OCI-LY3 (cell line): ENCODE measurements around the gene TBCB.

Source experiments
- H2AFZ ChIP-seq: fragments of 200-600, 300-600 bp; shearing (Covaris generic); 2 replicates; pipeline ENCODE4 v1.6.0; 2014; ENCODE audit warnings: antibody characterized with exemption, low read depth, low read length
- H3K27ac ChIP-seq: fragments of 200-600, 300-600 bp; sonication (generic); 2 replicates; pipeline ENCODE4 v1.5.1; 2014; ENCODE audit warnings: mild to moderate bottlenecking, low read length, moderate library complexity, mixed read lengths
- H3K27me3 ChIP-seq: fragments of 200-600, 300-600 bp; sonication (generic); 2 replicates; pipeline ENCODE4 v1.6.1; 2014; ENCODE audit warnings: low read depth, low read length, mixed read lengths
- H3K36me3 ChIP-seq: fragments of 200-600, 300-600 bp; sonication (generic); replicated peaks from 2 replicates; pipeline ENCODE3; 2014; ENCODE audit warnings: low read depth, low read length, mixed read lengths
- H3K4me1 ChIP-seq: fragments of 300-600, 200-600 bp; sonication (generic); 2 replicates; pipeline ENCODE4 v1.6.1; 2014; ENCODE audit warnings: low read length, mixed read lengths
- H3K4me2 ChIP-seq: fragments of 200-600, 300-600 bp; sonication (generic); 2 replicates; pipeline ENCODE4 v1.6.1; 2014; ENCODE audit warnings: low read length, mixed read lengths
- H3K4me3 ChIP-seq: fragments of 300-600, 200-600 bp; sonication (generic); 2 replicates; pipeline ENCODE4 v1.5.1; 2014; ENCODE audit warnings: antibody characterized with exemption, mild to moderate bottlenecking, low read length, moderate library complexity
- H3K79me2 ChIP-seq: fragments of 300-600, 200-600 bp; shearing (Covaris generic); 2 replicates; pipeline ENCODE4 v1.6.1; 2014; ENCODE audit warnings: mild to moderate bottlenecking, low read length, mixed read lengths
- H3K9ac ChIP-seq: fragments of 300-600, 200-600 bp; shearing (Covaris generic); 2 replicates; pipeline ENCODE4 v1.6.0; 2014; ENCODE audit warnings: mild to moderate bottlenecking, low read length, moderate library complexity
- H3K9me3 ChIP-seq: fragments of 200-600, 300-600 bp; shearing (Covaris generic); 2 replicates; pipeline ENCODE4 v1.6.1; 2014; ENCODE audit warnings: low read length, mixed read lengths; ENCODE audit not compliant: insufficient read depth
- H4K20me1 ChIP-seq: fragments of 200-600, 300-600 bp; sonication (generic); 2 replicates; pipeline ENCODE4 v1.6.1; 2016; ENCODE audit warnings: low read length, mixed read lengths; ENCODE audit not compliant: insufficient read depth
- EZH2phosphoT487 ChIP-seq: fragments of 200-600 bp; shearing (Covaris generic); IDR thresholded peaks from 2 replicates; pipeline ENCODE4 v1.6.1; 2018; ENCODE audit warnings: antibody characterized with exemption, mixed run types, low read depth
- TF ChIP-seq, protein P1 (sequence below): fragments of 200-600, 300-600 bp; sonication (generic); IDR thresholded peaks from 2 replicates; pipeline ENCODE4 v1.5.1; 2014; ENCODE audit warnings: antibody characterized with exemption, low read length, low read depth

TBCB gene

GRCh38 chr19:36103040-36103626, 12.1 kb upstream of the TBCB start:
- H3K27me3 ChIP-seq: no peaks in the 10 kb centered on the region
- no peaks in the 10 kb centered on the region for H3K4me1 ChIP-seq
- H2AFZ ChIP-seq: no peak overlapping the region
- no peak overlapping the region for H3K4me2 ChIP-seq
- H3K27ac ChIP-seq: no peak overlapping the region
- H3K9me3 ChIP-seq: no peaks in the 10 kb centered on the region
- no peak overlapping the region for H3K4me3 ChIP-seq
- no peaks in the 10 kb centered on the region for H3K79me2 ChIP-seq
- no peak for TF ChIP-seq EZH2phosphoT487
- TF ChIP-seq, protein P1, sequence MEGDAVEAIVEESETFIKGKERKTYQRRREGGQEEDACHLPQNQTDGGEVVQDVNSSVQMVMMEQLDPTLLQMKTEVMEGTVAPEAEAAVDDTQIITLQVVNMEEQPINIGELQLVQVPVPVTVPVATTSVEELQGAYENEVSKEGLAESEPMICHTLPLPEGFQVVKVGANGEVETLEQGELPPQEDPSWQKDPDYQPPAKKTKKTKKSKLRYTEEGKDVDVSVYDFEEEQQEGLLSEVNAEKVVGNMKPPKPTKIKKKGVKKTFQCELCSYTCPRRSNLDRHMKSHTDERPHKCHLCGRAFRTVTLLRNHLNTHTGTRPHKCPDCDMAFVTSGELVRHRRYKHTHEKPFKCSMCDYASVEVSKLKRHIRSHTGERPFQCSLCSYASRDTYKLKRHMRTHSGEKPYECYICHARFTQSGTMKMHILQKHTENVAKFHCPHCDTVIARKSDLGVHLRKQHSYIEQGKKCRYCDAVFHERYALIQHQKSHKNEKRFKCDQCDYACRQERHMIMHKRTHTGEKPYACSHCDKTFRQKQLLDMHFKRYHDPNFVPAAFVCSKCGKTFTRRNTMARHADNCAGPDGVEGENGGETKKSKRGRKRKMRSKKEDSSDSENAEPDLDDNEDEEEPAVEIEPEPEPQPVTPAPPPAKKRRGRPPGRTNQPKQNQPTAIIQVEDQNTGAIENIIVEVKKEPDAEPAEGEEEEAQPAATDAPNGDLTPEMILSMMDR: no peak
- H3K9ac ChIP-seq: no peak overlapping the region
- H3K36me3 ChIP-seq: peaks cover 53% of the 10 kb centered on the region
- no peaks in the 10 kb centered on the region for H4K20me1 ChIP-seq

DNA sequence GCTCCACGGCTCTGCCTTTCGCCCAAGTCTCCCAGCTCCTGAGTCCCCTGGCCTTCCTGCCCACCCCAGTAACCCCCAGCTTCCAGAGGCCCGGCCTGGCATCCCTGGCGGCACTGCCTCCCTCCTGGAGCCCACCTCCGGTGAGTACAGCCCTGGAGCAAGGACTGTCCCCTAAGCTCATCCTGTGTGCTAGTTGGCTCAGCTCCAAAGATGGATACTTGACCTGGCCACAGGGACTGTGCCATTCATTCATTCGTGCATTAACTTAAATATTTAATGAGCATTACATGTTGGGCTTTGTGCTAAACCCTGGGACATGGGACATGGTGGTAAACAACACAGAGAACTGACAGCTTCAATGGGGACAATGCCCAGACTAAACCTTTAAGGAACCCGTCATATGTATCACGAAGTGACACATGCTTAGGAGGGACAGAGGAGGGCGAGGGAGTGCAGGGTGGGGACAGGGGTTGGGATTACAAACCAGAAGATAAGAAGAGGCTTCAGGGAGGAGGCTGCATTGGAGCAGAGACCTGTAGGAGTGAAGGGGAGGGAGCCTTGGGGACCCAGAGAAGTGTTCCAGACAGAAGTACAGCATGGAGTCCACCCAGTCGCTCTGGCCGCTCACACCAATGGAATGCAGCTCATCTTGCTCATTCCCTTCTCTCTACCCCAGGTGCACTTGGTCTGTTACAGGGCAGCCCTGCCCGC, 11.3 kb upstream of the TBCB start:
- Histone ChIP-seq H3K27me3 (no peaks in the 10 kb centered on the region), H3K4me2 (no peak overlapping the region), H3K27ac (no peak overlapping the region), H3K9ac (no peak overlapping the region), H3K36me3 (peaks cover 58% of the 10 kb centered on the region), H3K9me3 (no peaks in the 10 kb centered on the region), H2AFZ (no peak overlapping the region), H3K4me1 (no peaks in the 10 kb centered on the region), H4K20me1 (no peaks in the 10 kb centered on the region), H3K4me3 (no peak overlapping the region), H3K79me2 (no peaks in the 10 kb centered on the region)
- TF ChIP-seq, protein P1: no peak
- no peak for TF ChIP-seq EZH2phosphoT487

DNA sequence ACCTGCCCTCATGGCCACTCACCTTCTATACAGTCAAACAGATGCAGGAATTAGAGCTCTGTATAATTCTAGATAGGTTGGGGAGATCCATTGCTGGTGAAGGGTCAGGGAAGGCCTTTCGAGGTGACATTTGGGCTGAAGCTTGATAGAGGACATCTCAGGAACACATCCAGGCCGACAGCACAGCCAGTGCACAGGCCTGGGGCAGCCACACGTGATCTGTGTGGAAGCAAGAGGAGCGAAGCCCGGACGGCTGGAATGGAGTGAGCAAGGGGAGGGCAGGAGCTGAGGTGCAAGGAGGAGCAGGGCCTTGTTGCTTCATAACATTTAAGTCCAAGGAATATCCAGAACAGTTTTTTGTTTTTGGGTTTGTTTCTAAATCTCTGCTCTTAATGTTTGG, 8.8 kb upstream of the TBCB start:
- no peaks in the 10 kb centered on the region for H3K9me3 ChIP-seq
- no peak overlapping the region for H3K4me2 ChIP-seq
- peaks cover 60% of the 10 kb centered on the region for H3K36me3 ChIP-seq
- no peak overlapping the region for H2AFZ ChIP-seq
- H3K4me3 ChIP-seq: no peak overlapping the region
- no peak overlapping the region for H3K9ac ChIP-seq
- TF ChIP-seq EZH2phosphoT487: no peak
- H3K79me2 ChIP-seq: no peaks in the 10 kb centered on the region
- H3K27ac ChIP-seq: no peak overlapping the region
- H4K20me1 ChIP-seq: no peaks in the 10 kb centered on the region
- peaks cover 4% of the 10 kb centered on the region; the same call in 1 of the 2 replicates for H3K4me1 ChIP-seq
- no peaks in the 10 kb centered on the region for H3K27me3 ChIP-seq

DNA sequence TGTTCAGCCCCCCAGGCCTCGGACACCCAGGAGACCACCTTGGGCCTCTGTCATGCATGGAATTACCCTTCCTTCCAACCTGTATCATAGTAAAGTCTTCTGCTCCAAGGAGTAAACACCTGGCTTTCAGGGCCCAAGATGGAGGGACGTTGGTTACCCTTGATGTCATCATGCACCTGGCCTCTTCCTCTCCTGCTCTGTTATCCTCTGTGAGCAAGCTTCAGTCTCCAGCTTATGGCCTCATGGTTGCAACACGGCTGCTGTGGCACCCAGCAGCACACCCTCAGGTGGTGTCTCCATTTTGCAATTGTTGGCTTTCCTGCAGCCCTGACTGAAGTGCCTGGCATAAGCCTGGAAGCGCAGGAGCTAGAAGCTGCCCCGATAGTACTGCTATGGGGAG, 8.3 kb upstream of the TBCB start:
- peaks cover 4% of the 10 kb centered on the region; the same call in 1 of the 2 replicates for H3K4me1 ChIP-seq
- no peak overlapping the region for H3K27ac ChIP-seq

More for the DNA sequence above, 8.3 kb upstream of the TBCB start:
- no peak overlapping the region for H3K4me2 ChIP-seq
- no peaks in the 10 kb centered on the region for H3K27me3 ChIP-seq
- H3K4me3 ChIP-seq: no peak overlapping the region
- H3K79me2 ChIP-seq: no peaks in the 10 kb centered on the region
- no peaks in the 10 kb centered on the region for H3K9me3 ChIP-seq
- no peak for TF ChIP-seq EZH2phosphoT487
- TF ChIP-seq, protein P1: no peak
- H3K9ac ChIP-seq: no peak overlapping the region
- no peaks in the 10 kb centered on the region for H4K20me1 ChIP-seq
- H2AFZ ChIP-seq: no peak overlapping the region
- peaks cover 63% of the 10 kb centered on the region for H3K36me3 ChIP-seq
